ENCODE results near the gene ADGRL3. TPM values are rescaled to one million over a fixed set of nuclear protein-coding genes. Genes with fewer than 3 reads are reported as not detected.

The ADGRL3 gene
- total RNA-seq, 1 donor from 2014 or later: not detected

DNA sequence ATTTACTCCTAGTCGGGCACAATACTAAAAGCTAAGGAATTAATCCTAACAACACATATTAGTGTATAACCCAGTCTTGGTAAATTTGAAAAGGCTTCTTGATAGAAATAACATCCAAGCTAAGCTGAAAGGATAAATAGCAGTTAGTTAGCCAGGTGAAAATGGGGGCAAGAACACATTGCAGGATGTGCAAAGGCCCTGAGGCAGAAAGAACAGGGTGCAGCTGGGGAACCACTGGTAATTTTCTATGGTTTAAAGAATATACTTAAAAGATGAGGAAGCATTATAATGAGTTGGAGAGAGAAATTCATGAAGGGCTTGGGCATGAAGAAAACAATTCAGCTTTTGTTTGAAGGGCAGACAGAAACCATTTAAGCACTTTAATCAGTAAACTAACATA is 689.0 kb downstream of the ADGRL3 start:
- intact Hi-C loops (cut with micrococcal nuclease): no loop called here
- no peak overlapping the region for H3K27ac Mint-ChIP-seq
- no peak overlapping the region for H3K4me3 Mint-ChIP-seq
- H3K9me3 Mint-ChIP-seq: no peaks in the 10 kb centered on the region
- POLR2A ChIA-PET: no interaction called here
- DNase-seq: no peak
- ATAC-seq (ENCODE audit: low read depth): no peak
- no peaks in the 10 kb centered on the region for H3K4me1 Mint-ChIP-seq
- CTCF ChIA-PET: no interaction called here
- TF ChIP-seq, protein P1, sequence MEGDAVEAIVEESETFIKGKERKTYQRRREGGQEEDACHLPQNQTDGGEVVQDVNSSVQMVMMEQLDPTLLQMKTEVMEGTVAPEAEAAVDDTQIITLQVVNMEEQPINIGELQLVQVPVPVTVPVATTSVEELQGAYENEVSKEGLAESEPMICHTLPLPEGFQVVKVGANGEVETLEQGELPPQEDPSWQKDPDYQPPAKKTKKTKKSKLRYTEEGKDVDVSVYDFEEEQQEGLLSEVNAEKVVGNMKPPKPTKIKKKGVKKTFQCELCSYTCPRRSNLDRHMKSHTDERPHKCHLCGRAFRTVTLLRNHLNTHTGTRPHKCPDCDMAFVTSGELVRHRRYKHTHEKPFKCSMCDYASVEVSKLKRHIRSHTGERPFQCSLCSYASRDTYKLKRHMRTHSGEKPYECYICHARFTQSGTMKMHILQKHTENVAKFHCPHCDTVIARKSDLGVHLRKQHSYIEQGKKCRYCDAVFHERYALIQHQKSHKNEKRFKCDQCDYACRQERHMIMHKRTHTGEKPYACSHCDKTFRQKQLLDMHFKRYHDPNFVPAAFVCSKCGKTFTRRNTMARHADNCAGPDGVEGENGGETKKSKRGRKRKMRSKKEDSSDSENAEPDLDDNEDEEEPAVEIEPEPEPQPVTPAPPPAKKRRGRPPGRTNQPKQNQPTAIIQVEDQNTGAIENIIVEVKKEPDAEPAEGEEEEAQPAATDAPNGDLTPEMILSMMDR (IDR thresholded peaks at IDR 0.05): no peak
- no peaks in the 10 kb centered on the region for H3K36me3 Mint-ChIP-seq (ENCODE audit: low read depth)
- H3K27me3 Mint-ChIP-seq: no peaks in the 10 kb centered on the region

DNA sequence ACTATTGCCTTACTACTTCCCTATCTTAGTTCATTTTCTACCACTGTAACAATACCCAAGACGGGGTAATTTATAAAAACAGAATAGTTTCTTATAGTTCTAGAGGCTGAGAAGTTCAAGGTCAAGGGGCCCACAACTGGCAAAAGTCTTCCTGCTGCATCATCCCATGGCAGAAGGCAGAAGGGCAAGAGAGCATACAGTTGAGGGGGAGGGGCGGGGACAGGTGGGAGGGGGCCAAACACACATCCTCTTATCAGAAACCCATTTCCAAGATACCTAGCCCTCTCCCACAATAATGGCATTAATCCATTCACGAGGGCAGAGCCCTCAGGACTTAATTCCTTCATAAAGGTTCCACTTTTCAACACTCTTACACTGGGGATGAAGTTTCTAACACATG is 690.2 kb downstream of the ADGRL3 start:
- H3K4me3 Mint-ChIP-seq: no peak overlapping the region
- ChIA-PET CTCF (no interaction called here), POLR2A (no interaction called here)
- H3K4me1 Mint-ChIP-seq: no peaks in the 10 kb centered on the region
- H3K27me3 Mint-ChIP-seq: no peaks in the 10 kb centered on the region
- no peak overlapping the region for H3K27ac Mint-ChIP-seq
- H3K9me3 Mint-ChIP-seq: no peaks in the 10 kb centered on the region
- ATAC-seq (ENCODE audit: low read depth) (no peak), DNase-seq (no peak)
- intact Hi-C loops (cut with micrococcal nuclease): no loop called here
- no peaks in the 10 kb centered on the region for H3K36me3 Mint-ChIP-seq (ENCODE audit: low read depth)
- TF ChIP-seq, protein P1 (IDR thresholded peaks at IDR 0.05): no peak

DNA sequence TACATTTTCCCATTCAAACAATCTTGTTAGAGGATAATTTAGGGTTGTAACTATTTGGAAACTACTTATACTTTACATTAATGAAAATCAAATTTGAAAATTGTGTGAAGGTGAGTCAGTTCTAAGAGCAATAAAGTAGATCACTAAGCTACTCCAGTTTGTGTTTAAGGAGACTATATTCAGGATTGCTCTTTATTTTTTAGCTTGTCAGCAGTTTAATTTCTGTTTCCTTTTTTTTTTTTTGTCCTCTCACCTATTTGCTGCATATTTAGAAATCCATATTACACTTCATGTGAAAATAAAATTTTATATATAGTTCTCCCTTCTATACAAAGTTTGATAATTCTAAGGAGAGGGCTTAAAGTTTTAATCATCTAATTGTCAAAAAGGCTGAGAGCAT is 691.8 kb downstream of the ADGRL3 start:
- no peak for ATAC-seq (ENCODE audit: low read depth)

GRCh38 chr4:61896634-61897033 is 696.5 kb downstream of the ADGRL3 start:
- ChIA-PET POLR2A (no interaction called here), CTCF (no interaction called here)
- intact Hi-C loops (cut with micrococcal nuclease): no loop called here
- no peak overlapping the region for H3K4me3 Mint-ChIP-seq
- TF ChIP-seq, protein P1 (IDR thresholded peaks at IDR 0.05): no peak
- H3K4me1 Mint-ChIP-seq: no peaks in the 10 kb centered on the region
- H3K9me3 Mint-ChIP-seq: no peaks in the 10 kb centered on the region
- no peaks in the 10 kb centered on the region for H3K36me3 Mint-ChIP-seq (ENCODE audit: low read depth)
- no peak for DNase-seq
- no peak for ATAC-seq (ENCODE audit: low read depth)
- H3K27me3 Mint-ChIP-seq: no peaks in the 10 kb centered on the region
- no peak overlapping the region for H3K27ac Mint-ChIP-seq

More for the DNA sequence above, 691.8 kb downstream of the ADGRL3 start:
- intact Hi-C loops (cut with micrococcal nuclease): no loop called here
- Mint-ChIP-seq H3K4me3 (no peak overlapping the region), H3K9me3 (no peaks in the 10 kb centered on the region), H3K36me3 (ENCODE audit: low read depth) (no peaks in the 10 kb centered on the region), H3K4me1 (no peaks in the 10 kb centered on the region), H3K27ac (no peak overlapping the region), H3K27me3 (no peaks in the 10 kb centered on the region)
- DNase-seq: no peak
- CTCF ChIA-PET: no interaction called here
- TF ChIP-seq, protein P1 (IDR thresholded peaks at IDR 0.05): no peak
- POLR2A ChIA-PET: no interaction called here

DNA sequence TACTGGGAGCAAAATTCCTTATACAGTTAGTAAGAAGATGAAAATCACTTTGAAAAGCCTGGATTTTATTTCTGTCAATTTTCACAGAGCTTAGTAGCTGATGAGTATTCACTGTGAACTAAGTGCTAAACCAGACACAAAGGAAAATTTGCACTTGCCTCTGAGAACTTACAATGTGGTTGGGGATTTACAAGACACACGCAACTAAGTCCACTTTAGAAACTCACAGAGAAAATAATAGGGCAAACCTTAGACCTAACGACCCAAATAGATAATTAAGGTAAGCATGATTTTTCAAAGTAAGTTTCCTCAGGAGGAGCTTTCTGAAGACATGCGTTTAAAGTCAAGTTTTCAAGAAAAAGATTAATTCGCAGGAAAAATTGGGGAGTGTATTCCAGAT is 708.9 kb downstream of the ADGRL3 start:
- POLR2A ChIA-PET: no interaction called here
- DNase-seq: no peak
- TF ChIP-seq, protein P1 (IDR thresholded peaks at IDR 0.05): no peak
- no peaks in the 10 kb centered on the region for H3K4me1 Mint-ChIP-seq
- no peak for ATAC-seq (ENCODE audit: low read depth)
- no peaks in the 10 kb centered on the region for H3K27me3 Mint-ChIP-seq
- H3K27ac Mint-ChIP-seq: no peak overlapping the region
- intact Hi-C loops (cut with micrococcal nuclease): no loop called here
- H3K9me3 Mint-ChIP-seq: no peaks in the 10 kb centered on the region
- no peaks in the 10 kb centered on the region for H3K36me3 Mint-ChIP-seq (ENCODE audit: low read depth)
- no peak overlapping the region for H3K4me3 Mint-ChIP-seq
- CTCF ChIA-PET: no interaction called here
